ENCODE results near the gene RRAD.

Gene RRAD

GRCh38 chr16:66914541-66914940 lies 10.8 kb downstream of the RRAD start:
- no peak for DNase-seq

- no peak for DNase-seq
These were observed 11.6 kb downstream of the RRAD start for GRCh38 chr16:66913711-66914110.

GRCh38 chr16:66913081-66913480 lies 12.3 kb downstream of the RRAD start:
- no peak for DNase-seq

- DNase-seq = no peak
These were observed 13.5 kb downstream of the RRAD start for GRCh38 chr16:66911801-66912200.

- no peak for DNase-seq
These were observed 14.2 kb downstream of the RRAD start for GRCh38 chr16:66911112-66911511.

GRCh38 chr16:66910175-66910940 lies 15.0 kb downstream of the RRAD start:
- no peak for DNase-seq

- DNase-seq = no peak
These were observed 16.4 kb downstream of the RRAD start for GRCh38 chr16:66908762-66909559.

- no peak for DNase-seq
These were observed 17.2 kb downstream of the RRAD start for GRCh38 chr16:66908116-66908515.

GRCh38 chr16:66906916-66907836 lies 18.2 kb downstream of the RRAD start:
- no peak for DNase-seq

GRCh38 chr16:66905633-66906539 lies 19.4 kb downstream of the RRAD start:
- DNase-seq = no peak

GRCh38 chr16:66904846-66905632 lies 20.3 kb downstream of the RRAD start:
- no peak for DNase-seq

- DNase-seq = no peak
These were observed 20.9 kb downstream of the RRAD start for GRCh38 chr16:66904428-66904845.

- DNase-seq = no peak
These were observed 21.5 kb downstream of the RRAD start for GRCh38 chr16:66903544-66904427.

GRCh38 chr16:66902648-66903543 lies 22.4 kb downstream of the RRAD start:
- DNase-seq = no peak

GRCh38 chr16:66901626-66902025 lies 23.7 kb downstream of the RRAD start:
- no peak for DNase-seq

- DNase-seq = no peak
These were observed 24.5 kb downstream of the RRAD start for GRCh38 chr16:66900721-66901441.

GRCh38 chr16:66899945-66900710 lies 25.2 kb downstream of the RRAD start:
- peak; percentile 29 for DNase-seq

Measured in right forelimb (tissue), 1 donor.